ENCODE data around the gene PHACTR3.

Gene PHACTR3

GRCh38 chr20:59584278-59584925 lies 19.9 kb upstream of the PHACTR3 start:
- no peak overlapping the region for H3K9ac ChIP-seq (ENCODE audit: low read length)
- peaks cover 5% of the 10 kb centered on the region for H3K27me3 ChIP-seq (ENCODE audit: control insufficient read depth, insufficient read depth, low read length)
- H3K36me3 ChIP-seq (ENCODE audit: control insufficient read depth, insufficient read depth, low read length): no peaks in the 10 kb centered on the region
- H3K9me3 ChIP-seq (ENCODE audit: control insufficient read depth, low read length): no peaks in the 10 kb centered on the region
- H3K4me1 ChIP-seq (ENCODE audit: control insufficient read depth, insufficient read depth, low read length): peaks cover 4% of the 10 kb centered on the region
- no peak overlapping the region for H3K4me3 ChIP-seq (ENCODE audit: low read length)

- Histone ChIP-seq H3K4me3 (ENCODE audit: low read length) (no peak overlapping the region), H3K9ac (ENCODE audit: low read length) (no peak overlapping the region), H3K27me3 (ENCODE audit: control insufficient read depth, insufficient read depth, low read length) (no peaks in the 10 kb centered on the region), H3K36me3 (ENCODE audit: control insufficient read depth, insufficient read depth, low read length) (no peaks in the 10 kb centered on the region), H3K4me1 (ENCODE audit: control insufficient read depth, insufficient read depth, low read length) (peaks cover 4% of the 10 kb centered on the region), H3K9me3 (ENCODE audit: control insufficient read depth, low read length) (no peaks in the 10 kb centered on the region)
These were observed 18.5 kb upstream of the PHACTR3 start for GRCh38 chr20:59585714-59586409.

- Histone ChIP-seq H3K9ac (ENCODE audit: low read length) (no peak overlapping the region), H3K36me3 (ENCODE audit: control insufficient read depth, insufficient read depth, low read length) (no peaks in the 10 kb centered on the region), H3K4me3 (ENCODE audit: low read length) (no peak overlapping the region), H3K27me3 (ENCODE audit: control insufficient read depth, insufficient read depth, low read length) (no peaks in the 10 kb centered on the region), H3K4me1 (ENCODE audit: control insufficient read depth, insufficient read depth, low read length) (peaks cover 4% of the 10 kb centered on the region), H3K9me3 (ENCODE audit: control insufficient read depth, low read length) (no peaks in the 10 kb centered on the region)
These were observed 17.7 kb upstream of the PHACTR3 start for GRCh38 chr20:59586613-59587012.

- Histone ChIP-seq H3K9ac (ENCODE audit: low read length) (no peak overlapping the region), H3K9me3 (ENCODE audit: control insufficient read depth, low read length) (no peaks in the 10 kb centered on the region), H3K27me3 (ENCODE audit: control insufficient read depth, insufficient read depth, low read length) (no peaks in the 10 kb centered on the region), H3K4me1 (ENCODE audit: control insufficient read depth, insufficient read depth, low read length) (peaks cover 4% of the 10 kb centered on the region), H3K4me3 (ENCODE audit: low read length) (no peak overlapping the region), H3K36me3 (ENCODE audit: control insufficient read depth, insufficient read depth, low read length) (no peaks in the 10 kb centered on the region)
These were observed 16.8 kb upstream of the PHACTR3 start for GRCh38 chr20:59587570-59587969.

- H3K27me3 ChIP-seq (ENCODE audit: control insufficient read depth, insufficient read depth, low read length): no peaks in the 10 kb centered on the region
- no peak overlapping the region for H3K4me3 ChIP-seq (ENCODE audit: low read length)
- no peaks in the 10 kb centered on the region for H3K9me3 ChIP-seq (ENCODE audit: control insufficient read depth, low read length)
- H3K4me1 ChIP-seq (ENCODE audit: control insufficient read depth, insufficient read depth, low read length): no peaks in the 10 kb centered on the region
- no peaks in the 10 kb centered on the region for H3K36me3 ChIP-seq (ENCODE audit: control insufficient read depth, insufficient read depth, low read length)
- no peak overlapping the region for H3K9ac ChIP-seq (ENCODE audit: low read length)
These were observed 16.0 kb upstream of the PHACTR3 start for GRCh38 chr20:59588236-59588855.

- Histone ChIP-seq H3K4me3 (ENCODE audit: low read length) (no peak overlapping the region), H3K9me3 (ENCODE audit: control insufficient read depth, low read length) (no peaks in the 10 kb centered on the region), H3K36me3 (ENCODE audit: control insufficient read depth, insufficient read depth, low read length) (no peaks in the 10 kb centered on the region), H3K9ac (ENCODE audit: low read length) (no peak overlapping the region), H3K27me3 (ENCODE audit: control insufficient read depth, insufficient read depth, low read length) (no peaks in the 10 kb centered on the region), H3K4me1 (ENCODE audit: control insufficient read depth, insufficient read depth, low read length) (no peaks in the 10 kb centered on the region)
These were observed 15.2 kb upstream of the PHACTR3 start for GRCh38 chr20:59589086-59589684.

- no peaks in the 10 kb centered on the region for H3K9me3 ChIP-seq (ENCODE audit: control insufficient read depth, low read length)
- no peaks in the 10 kb centered on the region for H3K27me3 ChIP-seq (ENCODE audit: control insufficient read depth, insufficient read depth, low read length)
- no peak overlapping the region for H3K9ac ChIP-seq (ENCODE audit: low read length)
- no peak overlapping the region for H3K4me3 ChIP-seq (ENCODE audit: low read length)
- no peaks in the 10 kb centered on the region for H3K4me1 ChIP-seq (ENCODE audit: control insufficient read depth, insufficient read depth, low read length)
- H3K36me3 ChIP-seq (ENCODE audit: control insufficient read depth, insufficient read depth, low read length): no peaks in the 10 kb centered on the region
These were observed 13.3 kb upstream of the PHACTR3 start for GRCh38 chr20:59591061-59591460.

GRCh38 chr20:59596690-59597089 lies 7.7 kb upstream of the PHACTR3 start:
- no peak overlapping the region for H3K9ac ChIP-seq (ENCODE audit: low read length)
- H3K9me3 ChIP-seq (ENCODE audit: control insufficient read depth, low read length): no peaks in the 10 kb centered on the region
- no peaks in the 10 kb centered on the region for H3K4me1 ChIP-seq (ENCODE audit: control insufficient read depth, insufficient read depth, low read length)
- no peaks in the 10 kb centered on the region for H3K27me3 ChIP-seq (ENCODE audit: control insufficient read depth, insufficient read depth, low read length)
- H3K4me3 ChIP-seq (ENCODE audit: low read length): no peak overlapping the region
- H3K36me3 ChIP-seq (ENCODE audit: control insufficient read depth, insufficient read depth, low read length): no peaks in the 10 kb centered on the region

GRCh38 chr20:59597240-59597639 lies 7.1 kb upstream of the PHACTR3 start:
- H3K36me3 ChIP-seq (ENCODE audit: control insufficient read depth, insufficient read depth, low read length): no peaks in the 10 kb centered on the region
- H3K4me3 ChIP-seq (ENCODE audit: low read length): no peak overlapping the region
- no peaks in the 10 kb centered on the region for H3K4me1 ChIP-seq (ENCODE audit: control insufficient read depth, insufficient read depth, low read length)
- H3K9me3 ChIP-seq (ENCODE audit: control insufficient read depth, low read length): no peaks in the 10 kb centered on the region
- H3K9ac ChIP-seq (ENCODE audit: low read length): no peak overlapping the region
- no peaks in the 10 kb centered on the region for H3K27me3 ChIP-seq (ENCODE audit: control insufficient read depth, insufficient read depth, low read length)

GRCh38 chr20:59598625-59599310 lies 5.6 kb upstream of the PHACTR3 start:
- H3K4me1 ChIP-seq (ENCODE audit: control insufficient read depth, insufficient read depth, low read length): no peaks in the 10 kb centered on the region
- H3K9ac ChIP-seq (ENCODE audit: low read length): no peak overlapping the region
- no peak overlapping the region for H3K4me3 ChIP-seq (ENCODE audit: low read length)
- H3K36me3 ChIP-seq (ENCODE audit: control insufficient read depth, insufficient read depth, low read length): no peaks in the 10 kb centered on the region
- no peaks in the 10 kb centered on the region for H3K9me3 ChIP-seq (ENCODE audit: control insufficient read depth, low read length)
- peaks cover 15% of the 10 kb centered on the region for H3K27me3 ChIP-seq (ENCODE audit: control insufficient read depth, insufficient read depth, low read length)

- Histone ChIP-seq H3K27me3 (ENCODE audit: control insufficient read depth, insufficient read depth, low read length) (peaks cover 19% of the 10 kb centered on the region), H3K36me3 (ENCODE audit: control insufficient read depth, insufficient read depth, low read length) (no peaks in the 10 kb centered on the region), H3K9ac (ENCODE audit: low read length) (no peak overlapping the region), H3K4me1 (ENCODE audit: control insufficient read depth, insufficient read depth, low read length) (no peaks in the 10 kb centered on the region), H3K4me3 (ENCODE audit: low read length) (no peak overlapping the region), H3K9me3 (ENCODE audit: control insufficient read depth, low read length) (no peaks in the 10 kb centered on the region)
These were observed 4.4 kb upstream of the PHACTR3 start for GRCh38 chr20:59599941-59600340.

GRCh38 chr20:59600472-59600871 lies 3.9 kb upstream of the PHACTR3 start:
- Histone ChIP-seq H3K27me3 (ENCODE audit: control insufficient read depth, insufficient read depth, low read length) (peaks cover 24% of the 10 kb centered on the region), H3K9ac (ENCODE audit: low read length) (no peak overlapping the region), H3K4me3 (ENCODE audit: low read length) (no peak overlapping the region), H3K9me3 (ENCODE audit: control insufficient read depth, low read length) (no peaks in the 10 kb centered on the region), H3K36me3 (ENCODE audit: control insufficient read depth, insufficient read depth, low read length) (no peaks in the 10 kb centered on the region), H3K4me1 (ENCODE audit: control insufficient read depth, insufficient read depth, low read length) (no peaks in the 10 kb centered on the region)

Data from mucosa of stomach (tissue), 1 donor.